ENCODE measurements around the gene PTGR2. TPM values are rescaled to one million over a fixed set of nuclear protein-coding genes. Genes with fewer than 3 reads are reported as not detected.

The PTGR2 gene
- total RNA-seq, 4 donors from 2014 or later: 1.8 to 10.7 (median 6.2) TPM

DNA sequence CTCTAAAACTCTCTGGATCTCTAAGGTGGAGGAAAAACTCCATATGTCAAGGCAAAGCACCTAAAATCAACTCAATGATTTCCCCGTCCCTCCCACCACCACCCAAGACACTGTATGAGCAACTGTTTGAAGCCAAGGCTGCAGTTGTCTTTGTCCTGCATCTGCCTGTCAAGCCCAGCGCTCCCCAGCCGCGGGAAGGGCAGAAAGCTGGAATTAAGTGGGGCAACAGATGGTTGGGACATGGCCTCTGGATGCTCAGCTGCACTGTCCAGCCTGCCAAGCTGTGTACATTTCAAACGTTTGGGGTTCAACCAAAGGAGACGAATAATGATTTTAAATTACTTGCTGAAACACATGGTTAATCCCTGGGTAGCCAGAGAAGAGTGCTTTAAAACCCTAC is 42.2 kb upstream of the PTGR2 start:
- Histone ChIP-seq H3K27ac (no peak overlapping the region), H3K4me1 (peaks cover 0 to 18% (median 3%) of the 10 kb centered on the region in 3 donors), H3K27me3 (no peaks in the 10 kb centered on the region), H3K9me3 (no peaks in the 10 kb centered on the region), H3K36me3 (no peaks in the 10 kb centered on the region), H3K4me3 (no peak overlapping the region)
- intact Hi-C loops (cut with DNase I): no loop called here
- TF ChIP-seq POLR2A (IDR thresholded peaks at IDR 0.05): no peak
- TF ChIP-seq, protein P1, sequence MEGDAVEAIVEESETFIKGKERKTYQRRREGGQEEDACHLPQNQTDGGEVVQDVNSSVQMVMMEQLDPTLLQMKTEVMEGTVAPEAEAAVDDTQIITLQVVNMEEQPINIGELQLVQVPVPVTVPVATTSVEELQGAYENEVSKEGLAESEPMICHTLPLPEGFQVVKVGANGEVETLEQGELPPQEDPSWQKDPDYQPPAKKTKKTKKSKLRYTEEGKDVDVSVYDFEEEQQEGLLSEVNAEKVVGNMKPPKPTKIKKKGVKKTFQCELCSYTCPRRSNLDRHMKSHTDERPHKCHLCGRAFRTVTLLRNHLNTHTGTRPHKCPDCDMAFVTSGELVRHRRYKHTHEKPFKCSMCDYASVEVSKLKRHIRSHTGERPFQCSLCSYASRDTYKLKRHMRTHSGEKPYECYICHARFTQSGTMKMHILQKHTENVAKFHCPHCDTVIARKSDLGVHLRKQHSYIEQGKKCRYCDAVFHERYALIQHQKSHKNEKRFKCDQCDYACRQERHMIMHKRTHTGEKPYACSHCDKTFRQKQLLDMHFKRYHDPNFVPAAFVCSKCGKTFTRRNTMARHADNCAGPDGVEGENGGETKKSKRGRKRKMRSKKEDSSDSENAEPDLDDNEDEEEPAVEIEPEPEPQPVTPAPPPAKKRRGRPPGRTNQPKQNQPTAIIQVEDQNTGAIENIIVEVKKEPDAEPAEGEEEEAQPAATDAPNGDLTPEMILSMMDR (IDR thresholded peaks at IDR 0.05): no peak
- WGBS, 2 donors: 60 to 82% methylated on average over 4 to 6 of the region's 6 CpGs
- no peak for DNase-seq

DNA sequence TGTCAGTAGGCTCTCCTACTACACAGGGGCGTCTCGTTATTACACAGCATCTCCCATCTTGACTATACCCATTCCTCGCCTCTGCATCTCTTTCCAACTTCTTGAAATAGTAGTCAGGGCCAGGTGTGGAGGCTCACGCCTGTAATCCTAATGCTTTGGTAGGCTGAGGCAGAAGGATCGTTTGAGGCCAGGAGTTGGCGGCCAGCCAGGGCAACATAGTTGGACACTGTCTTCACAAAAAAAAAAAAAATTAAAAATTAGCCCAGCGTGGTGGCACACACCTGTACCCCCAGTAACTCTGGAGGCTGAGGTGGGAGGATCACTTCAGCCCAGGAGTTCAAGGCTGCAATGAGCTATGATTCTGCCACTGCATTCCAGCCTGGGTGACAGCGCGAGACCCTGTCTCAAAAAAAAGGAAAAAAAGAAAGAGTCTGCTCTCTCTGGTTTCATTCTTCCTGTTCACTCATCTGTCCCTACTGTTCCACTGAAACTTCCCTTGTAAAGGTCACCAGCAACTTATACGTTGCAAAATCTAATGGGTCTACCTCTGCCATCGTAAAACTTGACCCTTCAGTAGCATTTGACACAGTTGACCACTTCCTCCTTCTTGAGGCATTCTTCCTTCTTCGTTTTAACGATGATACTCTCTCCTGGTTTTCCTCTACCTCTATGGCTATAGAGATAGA is 41.0 kb upstream of the PTGR2 start:
- intact Hi-C loops (cut with DNase I): no loop called here
- 76 to 85% methylated on average over 10 to 11 of the region's 13 CpGs for WGBS, 2 donors
- H3K27me3 ChIP-seq: no peaks in the 10 kb centered on the region

GRCh38 chr14:73811164-73811503 is 40.5 kb upstream of the PTGR2 start:
- Histone ChIP-seq H3K27ac (no peak overlapping the region), H3K4me3 (no peak overlapping the region), H3K36me3 (no peaks in the 10 kb centered on the region), H3K27me3 (no peaks in the 10 kb centered on the region), H3K4me1 (peaks cover 0 to 10% (median 3%) of the 10 kb centered on the region in 3 donors), H3K9me3 (no peaks in the 10 kb centered on the region)
- 74 to 79% methylated on average over 2 of the region's 2 CpGs for WGBS, 2 donors
- DNase-seq: no peak
- TF ChIP-seq, protein P1 (IDR thresholded peaks at IDR 0.05): no peak
- TF ChIP-seq POLR2A (IDR thresholded peaks at IDR 0.05): no peak
- intact Hi-C loops (cut with DNase I): no loop called here

More for the DNA sequence above, 41.0 kb upstream of the PTGR2 start:
- no peak for DNase-seq
- H3K36me3 ChIP-seq: no peaks in the 10 kb centered on the region
- peaks cover 0 to 15% (median 3%) of the 10 kb centered on the region in 3 donors for H3K4me1 ChIP-seq
- no peak for TF ChIP-seq POLR2A (IDR thresholded peaks at IDR 0.05)
- TF ChIP-seq, protein P1 (IDR thresholded peaks at IDR 0.05): no peak
- H3K9me3 ChIP-seq: no peaks in the 10 kb centered on the region
- H3K4me3 ChIP-seq: no peak overlapping the region
- no peak overlapping the region for H3K27ac ChIP-seq

GRCh38 chr14:73814153-73814552 is 37.5 kb upstream of the PTGR2 start:
- TF ChIP-seq, protein P1 (IDR thresholded peaks at IDR 0.05): no peak
- TF ChIP-seq POLR2A (IDR thresholded peaks at IDR 0.05): no peak
- Histone ChIP-seq H3K9me3 (no peaks in the 10 kb centered on the region), H3K4me1 (no peaks in the 10 kb centered on the region), H3K27ac (no peak overlapping the region), H3K4me3 (no peak overlapping the region), H3K27me3 (no peaks in the 10 kb centered on the region), H3K36me3 (no peaks in the 10 kb centered on the region)
- DNase-seq: no peak
- intact Hi-C loops (cut with DNase I): no loop called here
- 74 to 89% methylated on average over 4 of the region's 4 CpGs for WGBS, 2 donors

GRCh38 chr14:73815849-73816248 is 35.8 kb upstream of the PTGR2 start:
- TF ChIP-seq, protein P1 (IDR thresholded peaks at IDR 0.05): no peak
- no peak for TF ChIP-seq POLR2A (IDR thresholded peaks at IDR 0.05)
- WGBS, 2 donors: 72 to 81% methylated on average over 4 of the region's 5 CpGs
- no peaks in the 10 kb centered on the region for H3K9me3 ChIP-seq
- peak overlapping the region in 1 of 4 donors; percentile 18 for H3K27ac ChIP-seq
- DNase-seq: no peak
- intact Hi-C loops (cut with DNase I): no loop called here
- no peaks in the 10 kb centered on the region for H3K27me3 ChIP-seq
- H3K4me1 ChIP-seq: no peaks in the 10 kb centered on the region
- no peaks in the 10 kb centered on the region for H3K36me3 ChIP-seq
- no peak overlapping the region for H3K4me3 ChIP-seq
